GM18870 (cell line): ENCODE data around the gene LGALS3BP.

Source experiments
- ATAC-seq: cut with Tn5 transposase; IDR thresholded peaks from one replicate; pipeline ENCODE4 v1.9.1; 2021; ENCODE audit warnings: moderate library complexity; ENCODE audit not compliant: unreplicated experiment

The LGALS3BP gene

DNA sequence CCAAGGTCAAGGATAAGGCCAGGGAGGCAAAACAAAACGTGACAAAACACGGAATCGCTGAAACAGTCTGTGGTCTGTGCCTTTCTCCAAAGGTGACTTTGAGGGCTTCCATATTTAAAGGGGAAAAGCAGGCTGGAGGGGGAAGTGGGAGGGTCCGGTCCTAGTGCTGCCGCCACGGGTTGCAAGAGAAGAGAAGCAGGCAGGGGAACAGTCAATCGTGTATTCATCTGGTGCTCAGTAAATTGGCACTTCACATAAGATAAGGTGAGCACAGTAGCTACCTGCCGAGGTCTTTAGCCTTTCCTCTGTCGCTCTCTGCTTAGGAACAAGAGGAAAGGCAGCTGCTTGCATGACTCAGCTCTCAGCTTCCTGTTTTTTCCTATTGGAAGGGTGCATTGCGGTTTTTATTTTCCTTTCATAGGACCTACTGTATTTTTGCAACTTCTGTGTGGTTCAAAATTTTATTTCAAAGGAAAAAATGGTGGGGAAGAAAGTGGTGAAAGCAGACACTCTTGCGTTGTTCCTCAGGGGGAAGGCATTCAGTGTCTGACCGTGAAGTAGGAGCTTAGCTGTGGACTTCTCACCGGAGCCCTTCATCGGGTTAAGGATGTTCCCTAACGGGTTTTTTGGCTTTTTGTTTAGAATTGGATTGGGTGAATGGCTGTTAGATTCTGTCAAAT lies 7.1 kb upstream of the LGALS3BP start:
- ATAC-seq: no peak

- ATAC-seq: no peak
Measured at GRCh38 chr17:78986048-78986648, 6.4 kb upstream of the LGALS3BP start.

GRCh38 chr17:78985395-78985794 lies 5.7 kb upstream of the LGALS3BP start:
- ATAC-seq: no peak

DNA sequence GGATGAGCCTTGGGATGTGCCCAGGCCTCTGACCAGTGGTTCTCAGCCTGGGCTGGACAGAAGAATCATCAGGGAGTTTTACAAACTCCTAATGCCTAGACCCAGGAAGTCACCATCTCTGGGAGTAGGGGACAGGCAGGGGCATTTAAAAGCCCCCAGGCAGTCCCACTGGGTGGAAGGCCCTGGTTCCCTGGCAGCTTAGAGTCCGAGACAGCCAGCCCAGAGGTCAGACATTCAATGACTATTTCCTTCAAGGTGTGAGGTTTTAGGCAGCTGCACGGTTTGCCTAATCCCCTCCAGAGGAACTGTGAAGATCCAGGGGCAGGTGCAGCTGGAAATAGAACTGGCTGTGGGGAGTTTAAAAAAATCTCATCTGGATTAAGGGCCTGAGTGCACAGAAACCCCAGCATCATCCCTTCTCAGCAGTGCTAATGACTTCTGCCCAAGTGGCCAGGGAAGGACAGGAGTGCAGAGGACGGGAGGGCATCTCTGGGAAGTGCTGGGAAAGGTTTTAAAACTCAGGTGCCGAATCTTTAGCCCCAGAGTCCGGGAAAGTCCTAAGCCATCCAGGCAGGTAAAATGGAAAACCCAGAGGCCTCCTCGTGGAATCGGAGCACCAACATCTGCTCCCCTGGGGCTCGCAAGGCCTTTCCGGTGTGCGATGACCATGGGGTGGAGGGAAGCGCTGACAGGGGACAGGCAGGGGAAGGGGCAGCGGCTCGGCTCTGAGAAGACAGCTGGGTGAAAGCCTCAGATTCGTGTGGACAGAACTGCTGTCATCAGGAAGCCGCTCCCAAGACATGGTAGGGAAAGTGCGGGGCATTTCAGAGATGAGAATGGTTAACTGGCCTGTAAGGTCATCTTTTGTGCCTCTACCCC lies 1.5 kb upstream of the LGALS3BP start:
- ATAC-seq: no peak

GRCh38 chr17:78980624-78980972 lies 875 bp upstream of the LGALS3BP start:
- ATAC-seq: no peak

- no peak for ATAC-seq
Measured at GRCh38 chr17:78977997-78978973, 1.4 kb downstream of the LGALS3BP start.

DNA sequence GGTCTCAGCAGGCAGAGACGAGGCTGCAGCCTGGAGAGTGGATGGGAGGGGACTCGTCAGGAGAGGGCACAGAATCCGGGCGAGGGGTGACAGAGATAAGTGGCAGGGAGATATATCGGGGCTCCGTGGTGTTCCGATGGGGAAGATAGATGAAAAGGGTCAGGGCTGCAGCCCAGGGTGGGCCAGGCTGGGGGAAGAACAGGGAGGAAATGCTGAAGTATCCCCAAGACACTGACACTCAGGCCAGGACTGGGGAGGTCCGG lies 2.1 kb downstream of the LGALS3BP start:
- no peak for ATAC-seq

DNA sequence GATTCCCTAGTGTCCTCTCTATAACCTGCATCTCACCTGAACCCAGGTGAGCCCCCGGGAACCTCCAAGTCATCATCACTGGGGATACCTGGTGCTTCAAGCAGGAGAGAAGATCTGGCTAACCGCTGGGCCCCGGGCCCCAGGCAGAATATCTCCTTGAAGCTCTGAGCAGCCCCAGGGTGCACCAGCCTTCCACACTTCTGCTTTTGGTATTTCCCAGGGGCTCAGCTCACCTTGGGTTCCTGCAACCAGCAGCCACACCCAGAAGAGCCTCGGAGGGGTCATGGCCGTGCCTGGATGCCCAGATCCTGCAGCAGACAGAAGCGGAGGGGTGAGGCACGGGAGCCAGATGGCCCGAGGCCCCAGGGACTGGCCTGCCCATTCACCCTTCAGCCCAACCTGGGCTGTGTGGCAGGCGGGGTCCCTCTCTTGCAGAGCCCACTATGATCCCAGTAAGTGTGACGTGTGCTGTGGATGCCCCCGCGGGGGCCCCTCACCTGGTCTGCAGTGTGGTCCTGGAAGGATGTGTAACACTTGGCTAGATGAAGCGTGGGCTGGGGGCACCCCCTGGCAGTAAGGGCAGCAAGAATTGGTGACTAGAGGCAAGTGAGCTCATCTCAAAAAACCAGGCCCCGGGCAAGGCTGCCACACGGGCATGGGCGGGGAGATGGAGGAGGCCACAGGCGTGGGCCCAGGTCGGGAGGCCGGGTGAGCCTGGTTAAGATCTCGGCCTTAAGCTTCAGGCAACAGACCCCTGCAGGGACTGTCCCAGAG lies 2.6 kb downstream of the LGALS3BP start:
- ATAC-seq: no peak

GRCh38 chr17:78974635-78975591 lies 4.8 kb downstream of the LGALS3BP start:
- ATAC-seq: no peak

- ATAC-seq: no peak
Measured at GRCh38 chr17:78973792-78974520, 5.8 kb downstream of the LGALS3BP start.

- no peak for ATAC-seq
Measured at GRCh38 chr17:78973196-78973595, 6.5 kb downstream of the LGALS3BP start.

DNA sequence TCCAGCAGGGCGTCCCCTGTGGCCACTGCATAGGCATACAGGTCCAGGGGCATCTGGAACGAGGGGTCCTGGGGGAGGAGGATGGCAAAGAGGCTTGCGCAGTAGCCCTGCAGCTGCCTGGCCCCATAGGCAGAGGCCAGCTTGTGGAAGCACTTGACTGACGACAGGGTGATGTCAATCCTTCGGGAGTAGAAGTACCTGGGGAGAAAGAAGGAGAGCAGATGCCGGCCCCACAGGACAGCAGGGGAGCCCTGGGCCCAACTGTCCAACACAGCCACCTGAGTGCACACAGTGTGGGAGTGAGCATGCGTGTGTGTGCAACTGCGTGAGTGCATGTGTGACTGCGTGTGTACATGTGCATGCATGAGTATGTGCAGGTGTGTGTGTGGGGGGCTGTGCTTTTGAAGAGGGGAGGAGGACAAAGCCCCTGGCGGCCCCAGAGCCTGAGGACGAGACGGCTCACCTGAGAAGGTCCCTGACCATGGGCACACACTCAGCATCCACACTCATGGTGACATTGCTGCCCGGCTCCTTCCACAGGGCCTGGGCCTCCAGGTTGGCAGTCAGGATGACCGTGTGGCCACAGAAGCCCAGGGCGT lies 7.1 kb downstream of the LGALS3BP start:
- ATAC-seq: no peak

DNA sequence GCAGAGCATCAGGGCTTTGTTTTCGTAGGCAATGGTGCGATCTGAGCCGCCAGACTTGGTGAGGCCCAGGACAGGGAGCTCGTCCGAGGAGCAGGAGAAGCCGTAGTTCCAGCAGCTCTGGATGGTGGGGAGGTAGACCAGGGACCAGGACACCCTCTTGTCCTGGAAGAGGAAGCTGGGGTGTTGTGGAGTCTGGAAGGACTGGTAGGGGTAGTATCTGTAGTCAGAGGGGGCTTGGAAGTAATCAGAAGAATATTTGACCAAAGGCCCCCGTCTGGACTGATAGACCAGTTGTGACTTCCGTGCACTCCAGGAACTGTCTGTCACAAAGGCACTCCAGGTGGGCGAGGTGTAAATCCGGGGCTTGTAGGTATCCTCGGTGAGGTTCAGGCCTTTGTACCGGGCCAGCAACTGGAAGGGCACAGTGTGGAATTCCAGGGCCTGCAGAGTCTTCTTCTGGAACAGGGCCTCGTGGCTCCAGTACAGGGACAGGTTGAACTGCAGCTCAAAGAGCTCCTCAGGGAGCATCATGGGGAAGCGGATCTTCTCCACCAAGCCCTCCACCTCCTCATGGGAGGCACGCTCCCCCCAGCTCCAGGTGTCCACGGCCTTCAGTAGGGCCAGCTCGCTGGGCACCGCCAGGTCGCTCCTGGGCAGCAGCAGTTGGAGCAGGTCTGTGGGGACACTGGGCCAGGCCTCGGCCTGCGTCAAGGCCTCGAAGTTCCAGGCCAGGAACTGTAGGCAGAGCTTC lies 7.8 kb downstream of the LGALS3BP start:
- ATAC-seq: no peak

GRCh38 chr17:78970834-78971755 lies 8.6 kb downstream of the LGALS3BP start:
- no peak for ATAC-seq

DNA sequence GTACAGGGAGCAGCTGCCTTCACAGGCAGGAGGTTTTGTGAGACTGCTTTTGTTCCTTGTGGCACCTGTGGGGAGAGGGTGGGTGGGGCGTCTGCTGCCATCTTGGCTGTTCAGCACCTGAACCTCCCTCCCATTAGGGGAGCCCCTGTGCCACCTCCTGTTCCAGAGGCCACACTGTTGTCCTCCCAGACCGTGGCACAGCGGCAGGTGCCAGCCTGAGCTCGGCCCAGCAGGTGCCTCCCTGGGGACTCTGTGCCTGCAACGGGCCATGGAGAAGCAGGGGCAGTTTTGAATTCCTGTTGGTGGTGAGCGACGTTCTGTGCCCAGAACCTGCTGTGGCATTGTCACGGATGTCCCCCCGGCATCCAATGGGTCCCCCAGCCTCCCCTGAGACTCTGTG lies 9.9 kb downstream of the LGALS3BP start:
- no peak for ATAC-seq

GRCh38 chr17:78967782-78968362 lies 11.9 kb downstream of the LGALS3BP start:
- no peak for ATAC-seq
